GM04504 (cell line): ENCODE data around the gene PCNX4.

Experiments used
- DNase-seq: peaks from one replicate; pipeline ENCODE4 v3.0.0-alpha.2; 2012; ENCODE audit warnings: low read depth

PCNX4 gene

DNA sequence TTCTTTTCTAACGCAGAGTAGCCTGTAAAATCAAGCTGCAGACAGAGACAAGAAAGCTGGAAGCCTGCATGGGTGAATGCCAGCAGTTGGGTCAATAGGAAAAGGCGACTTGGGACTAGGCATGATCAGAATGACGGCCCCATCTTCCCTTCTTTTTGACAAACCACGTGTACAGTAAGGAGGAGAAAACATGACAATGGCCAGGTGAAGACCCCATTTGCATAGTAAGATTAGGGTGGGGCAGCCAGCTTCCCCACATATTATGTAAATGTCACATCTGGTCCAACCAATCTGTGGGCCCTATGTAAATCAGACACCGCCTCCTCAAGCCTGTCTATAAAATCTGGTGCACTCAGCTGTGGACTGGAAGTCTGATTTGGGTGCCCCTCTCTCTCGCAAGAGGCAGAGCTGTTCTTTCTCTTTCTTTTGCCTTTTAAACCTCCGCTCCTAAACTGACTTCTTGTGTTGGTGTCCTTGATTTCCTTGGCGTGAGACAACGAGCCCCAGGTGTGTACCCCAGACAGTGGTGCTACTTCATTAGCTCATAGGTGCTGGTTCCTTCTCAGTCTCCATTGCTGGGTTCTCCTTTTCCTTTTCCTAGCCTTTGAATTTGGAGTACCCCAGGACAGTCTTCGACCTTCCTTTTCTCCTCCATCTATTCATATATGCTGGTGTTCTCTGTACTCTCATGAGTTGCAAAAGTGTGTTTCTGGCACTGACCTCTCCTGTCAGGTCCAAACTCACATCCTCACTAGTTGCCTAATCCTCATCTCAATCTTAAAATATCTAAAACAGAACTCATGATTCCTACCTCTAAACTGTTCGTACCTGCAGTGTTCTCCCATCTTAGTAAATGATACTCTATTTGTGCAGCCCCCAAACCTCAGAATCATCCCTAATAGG lies 82.9 kb downstream of the PCNX4 start:
- no peak for DNase-seq

DNA sequence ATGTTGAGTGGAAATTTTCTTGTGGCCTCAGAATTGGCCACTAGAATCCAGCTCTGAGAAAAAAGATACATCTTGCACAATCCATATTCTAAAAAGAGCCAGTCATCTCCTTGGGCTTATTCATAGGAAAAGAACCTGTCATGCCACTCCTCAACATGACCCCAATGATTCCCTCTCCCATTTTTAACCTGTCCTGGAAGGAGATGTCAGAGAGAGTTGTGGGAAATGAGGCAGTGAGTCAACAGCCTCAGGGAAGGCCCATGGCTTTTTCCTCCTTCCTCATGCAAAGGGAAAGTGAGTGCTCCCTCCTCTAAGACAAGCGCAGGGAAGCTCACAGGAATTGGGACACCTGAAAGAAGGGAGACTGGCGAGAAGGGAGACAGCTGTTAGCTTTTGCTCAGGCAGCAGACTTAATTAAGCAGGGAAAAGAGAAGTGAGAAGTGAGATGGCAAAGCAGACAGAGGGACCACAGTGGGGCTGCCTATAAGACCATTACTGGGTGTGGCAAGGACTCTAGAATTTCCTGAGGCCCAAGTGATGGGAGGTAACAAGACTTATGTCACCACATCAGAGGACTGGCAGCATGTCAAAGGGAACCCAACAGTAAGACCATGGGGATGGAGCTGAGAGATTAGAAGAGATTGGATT lies 83.7 kb downstream of the PCNX4 start:
- DNase-seq = no peak

DNA sequence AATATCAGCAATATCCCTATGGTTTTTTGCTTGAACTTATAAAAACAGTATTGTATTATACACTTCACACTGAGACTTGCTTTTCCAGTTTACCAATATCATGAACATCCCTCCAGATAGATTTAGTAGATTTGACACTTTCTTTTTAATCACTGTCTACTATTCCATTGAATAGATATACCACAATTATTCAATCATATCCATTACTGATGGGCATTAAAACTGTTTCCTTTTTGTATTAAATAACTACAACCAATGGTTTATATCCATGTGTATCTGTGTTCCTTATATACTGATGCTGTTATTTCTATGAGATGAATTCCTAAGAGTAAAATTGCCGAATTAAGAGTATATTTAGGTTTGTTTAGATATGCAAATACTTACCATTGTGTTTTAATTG lies 86.4 kb downstream of the PCNX4 start:
- no peak for DNase-seq

DNA sequence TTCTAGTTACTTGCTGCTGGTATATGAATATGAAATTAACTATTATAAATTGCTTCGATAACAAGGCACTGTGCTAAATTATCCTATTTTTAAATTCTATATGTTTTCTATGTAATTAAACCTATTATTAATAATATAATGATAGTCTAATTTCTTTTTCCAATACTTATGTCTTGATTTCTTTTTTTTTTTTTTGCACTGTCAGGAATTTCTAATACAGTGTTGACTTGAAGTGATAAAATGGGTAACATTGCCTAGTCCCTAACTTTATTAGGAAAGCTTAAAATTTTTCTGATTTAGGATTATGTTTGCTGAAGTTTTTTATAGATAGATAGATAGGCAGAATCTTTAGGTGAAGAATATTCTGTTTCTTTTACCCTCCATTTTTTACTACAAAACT lies 87.1 kb downstream of the PCNX4 start:
- no peak for DNase-seq

DNA sequence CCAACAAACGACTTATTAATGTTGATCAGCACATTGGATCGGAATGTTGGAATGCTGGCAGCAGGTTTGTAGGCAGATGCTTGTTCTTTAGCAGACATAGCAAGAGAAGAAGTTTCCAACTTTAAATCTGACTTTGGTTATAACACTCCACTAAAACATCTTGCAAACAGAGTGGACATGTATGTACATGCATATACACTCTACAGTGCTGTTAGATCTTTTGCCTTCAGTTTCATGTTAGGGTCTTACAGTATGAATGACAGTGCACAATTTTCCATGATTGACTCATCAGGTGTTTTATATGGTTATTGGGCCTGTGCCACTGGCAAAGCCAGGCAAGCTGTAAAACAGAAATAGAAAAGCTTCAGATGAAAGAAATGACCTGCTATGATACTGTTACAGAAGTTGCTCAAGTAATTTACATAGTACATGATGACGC lies 87.7 kb downstream of the PCNX4 start:
- no peak for DNase-seq

DNA sequence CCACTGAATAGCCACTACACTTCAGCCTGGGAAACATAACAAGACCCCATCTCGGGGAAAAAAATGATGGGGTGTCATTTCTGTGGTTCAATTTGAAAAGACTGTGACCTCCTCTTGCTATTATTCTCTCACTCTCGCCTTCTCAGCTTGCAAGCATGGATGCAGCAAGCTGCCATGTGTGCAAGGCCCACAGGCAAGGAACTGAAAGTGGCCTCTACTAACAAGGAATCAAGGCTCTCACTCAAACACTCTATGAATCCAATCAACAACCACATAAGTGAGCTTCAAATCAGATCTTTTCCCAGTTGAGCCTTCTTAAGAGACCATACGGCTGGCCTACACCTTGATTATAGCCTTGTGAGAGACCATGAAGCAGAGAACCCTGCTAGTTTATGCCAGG lies 91.4 kb downstream of the PCNX4 start:
- DNase-seq = no peak

DNA sequence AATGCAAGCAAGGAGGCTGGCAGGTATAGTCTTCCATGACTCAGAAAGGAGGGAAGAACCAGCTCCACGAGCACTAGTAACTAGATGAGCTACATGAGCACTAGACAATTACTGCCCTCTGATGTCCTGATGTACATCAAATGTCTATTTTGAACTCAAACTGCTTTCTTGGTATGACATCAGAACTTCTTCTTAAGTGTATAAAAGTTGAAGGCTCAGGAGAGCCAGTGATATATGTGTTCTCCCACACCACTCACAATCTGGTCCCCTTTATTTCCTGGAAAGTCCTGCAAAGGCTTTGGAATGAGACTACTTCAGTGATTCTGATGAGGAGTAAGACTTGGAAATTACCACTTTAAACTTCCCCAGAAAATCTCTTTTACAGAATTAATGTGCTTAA lies 92.0 kb downstream of the PCNX4 start:
- no peak for DNase-seq

DNA sequence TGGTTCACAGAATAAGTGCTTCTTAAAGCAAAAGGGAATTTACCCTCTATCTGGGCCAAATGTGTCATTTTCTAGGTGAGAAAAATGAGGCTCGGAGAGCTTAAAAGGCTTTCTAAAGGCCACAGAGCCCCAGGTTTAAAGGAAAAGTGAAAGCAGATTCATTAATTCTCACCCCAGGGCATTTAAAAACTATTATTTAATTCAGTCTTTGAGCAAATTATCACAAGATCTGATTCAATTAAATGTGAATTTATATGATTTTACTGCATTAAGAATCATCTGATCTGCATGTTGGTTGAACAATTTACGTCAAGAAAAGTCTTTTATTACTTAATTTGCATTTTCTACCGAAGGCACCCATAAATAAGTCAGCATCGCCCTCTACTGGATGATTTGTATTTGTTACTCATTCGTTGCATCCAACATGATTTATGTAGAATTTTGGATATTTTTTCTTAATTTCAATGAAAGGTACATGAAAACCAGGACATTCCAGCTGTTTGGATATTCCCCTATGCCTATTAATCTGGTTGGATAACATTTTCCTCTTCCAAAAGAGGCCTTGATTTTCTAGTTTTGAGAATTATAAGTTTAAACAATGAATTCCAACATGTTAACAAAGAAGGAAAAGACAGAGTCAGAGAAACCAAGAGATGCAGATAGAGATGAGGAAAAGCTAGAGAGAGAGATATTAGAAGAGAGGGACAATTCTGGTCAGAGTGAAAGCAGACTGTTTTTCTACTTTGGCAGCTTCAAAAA lies 92.6 kb downstream of the PCNX4 start:
- no peak for DNase-seq

DNA sequence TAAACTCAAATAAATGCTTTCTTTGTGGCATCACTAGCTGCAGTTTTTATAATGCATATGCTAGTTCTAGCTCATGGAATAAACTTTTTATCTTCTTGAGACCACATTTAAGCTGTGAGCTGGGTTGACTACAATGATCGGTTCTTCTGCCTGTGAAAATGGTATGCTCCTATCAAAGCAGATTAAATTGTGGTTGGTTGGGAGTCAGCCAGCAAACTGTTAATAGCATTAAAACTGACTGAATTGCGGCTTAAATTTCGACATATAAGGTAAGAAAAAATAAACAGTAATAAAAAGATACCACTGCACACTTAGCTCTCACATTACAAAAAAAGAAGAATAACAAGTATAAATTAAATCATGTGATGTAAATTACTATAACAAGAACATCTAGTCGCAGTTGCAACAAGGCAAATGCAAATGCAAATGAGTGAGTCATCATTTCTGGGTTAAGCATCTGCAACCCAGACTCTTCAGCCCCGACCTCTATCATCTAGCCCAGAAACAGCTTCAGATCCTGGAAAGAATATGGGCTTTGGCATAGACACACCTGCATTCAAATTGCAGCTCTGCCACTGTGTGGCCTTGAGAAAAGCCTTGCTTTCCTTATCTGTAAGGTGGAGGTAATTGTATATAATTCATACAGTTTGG lies 93.3 kb downstream of the PCNX4 start:
- no peak for DNase-seq

DNA sequence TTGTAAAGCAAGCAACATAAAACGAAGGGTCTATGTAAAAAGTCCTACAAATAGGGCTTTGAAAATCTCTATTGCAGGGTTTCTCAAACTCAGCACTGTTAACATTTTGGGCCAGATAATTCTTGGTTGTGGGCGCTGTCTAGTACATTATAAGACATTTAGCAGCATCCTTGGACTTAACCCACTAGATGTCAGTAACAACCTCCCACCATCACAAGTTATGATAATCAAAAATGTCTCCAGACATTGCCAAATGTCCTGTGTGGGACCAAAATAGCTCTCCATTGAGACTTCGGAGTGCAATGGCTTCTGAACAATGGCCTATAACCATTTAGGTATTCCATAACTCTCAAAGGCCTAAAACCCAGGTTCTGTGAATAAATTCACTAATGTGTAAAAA lies 96.4 kb downstream of the PCNX4 start:
- no peak for DNase-seq

DNA sequence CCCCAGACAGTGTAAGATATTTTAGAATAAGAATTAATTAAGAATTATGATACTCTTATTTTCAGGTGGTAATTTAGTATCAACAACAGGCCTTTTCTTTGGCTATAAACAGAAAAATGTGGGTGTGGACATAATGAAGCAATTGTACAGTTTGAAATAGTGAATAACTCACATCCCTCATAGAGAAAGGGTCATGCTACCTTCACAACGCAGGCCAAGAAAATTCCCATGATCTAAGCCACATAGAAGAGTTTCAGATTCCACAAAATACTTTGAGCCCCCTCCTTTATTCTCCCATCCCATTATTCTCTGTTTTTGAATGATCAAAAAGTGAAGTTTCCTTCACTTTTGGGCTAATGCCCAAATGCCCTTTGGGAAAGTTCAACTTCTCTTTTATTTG lies 97.0 kb downstream of the PCNX4 start:
- no peak for DNase-seq

DNA sequence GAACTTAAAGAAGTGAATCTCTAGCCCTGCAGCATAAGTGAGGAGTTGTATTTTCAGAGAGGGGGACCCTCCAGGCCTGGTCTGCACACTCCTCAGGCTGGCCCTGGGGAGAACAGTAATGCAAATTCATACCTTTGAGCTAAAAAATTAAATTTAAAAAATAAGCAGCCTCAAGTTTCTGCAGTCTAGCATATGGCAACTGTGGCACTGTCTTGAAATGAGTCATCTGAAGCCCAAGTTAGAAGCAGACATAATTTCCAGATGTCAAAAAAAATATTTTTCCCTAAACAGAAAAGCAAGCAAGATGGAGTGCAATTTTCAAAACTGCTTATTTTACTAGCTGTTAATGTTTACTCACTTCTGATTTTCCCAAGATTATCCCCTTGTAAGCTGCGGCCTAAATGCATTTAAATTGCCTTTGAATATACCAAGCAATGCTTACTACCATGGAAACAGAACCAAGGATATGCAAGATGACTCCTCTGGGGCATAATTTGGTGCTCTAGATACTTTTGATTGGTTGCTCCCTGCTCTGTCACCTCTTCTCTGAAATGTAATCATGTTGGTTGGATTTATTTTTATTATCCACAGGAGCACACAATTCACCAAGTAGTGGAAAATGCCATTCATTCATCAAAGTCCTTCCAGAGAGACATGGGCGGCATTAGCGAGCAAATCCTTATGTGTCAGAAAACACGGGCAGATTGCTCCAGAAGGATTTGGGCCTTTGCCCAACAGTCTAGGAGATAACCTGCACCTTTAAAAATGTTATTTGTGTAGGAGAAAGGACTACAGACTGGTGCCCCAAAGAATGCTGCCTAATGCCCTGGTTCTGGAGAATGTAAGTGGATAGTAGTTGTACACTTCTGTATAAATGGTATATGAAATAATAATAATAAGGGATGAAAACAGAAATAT lies 98.5 kb downstream of the PCNX4 start:
- DNase-seq = no peak

DNA sequence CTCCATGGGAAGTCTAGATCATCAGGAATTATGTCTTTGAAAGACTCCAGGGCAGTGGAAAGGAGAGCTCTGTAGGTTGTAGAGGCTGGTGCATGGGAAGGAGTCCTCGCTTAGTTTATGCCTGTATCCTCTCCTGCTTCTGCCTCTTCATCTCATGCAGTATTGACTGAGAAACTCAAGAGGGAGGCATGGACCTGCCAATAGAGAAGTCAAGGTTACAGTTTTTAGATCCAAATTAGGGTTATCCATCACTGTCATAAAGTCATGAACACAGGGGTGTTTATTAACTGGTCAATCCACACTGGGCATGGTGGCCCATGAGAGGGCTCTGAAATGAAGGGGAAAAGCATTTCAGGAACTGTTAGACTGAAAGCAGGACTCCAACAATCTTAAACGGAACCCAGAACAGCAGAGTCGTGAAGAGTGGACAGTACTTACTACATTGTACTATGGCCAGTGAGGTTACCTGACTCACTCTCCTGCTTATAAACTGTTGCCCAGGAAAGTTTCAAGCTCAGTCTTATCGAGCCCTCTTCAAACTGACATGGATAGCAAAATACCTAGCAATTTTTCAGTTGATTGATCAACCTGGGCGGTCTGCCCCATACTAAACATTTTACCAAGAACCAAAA lies 103.6 kb downstream of the PCNX4 start:
- no peak for DNase-seq

DNA sequence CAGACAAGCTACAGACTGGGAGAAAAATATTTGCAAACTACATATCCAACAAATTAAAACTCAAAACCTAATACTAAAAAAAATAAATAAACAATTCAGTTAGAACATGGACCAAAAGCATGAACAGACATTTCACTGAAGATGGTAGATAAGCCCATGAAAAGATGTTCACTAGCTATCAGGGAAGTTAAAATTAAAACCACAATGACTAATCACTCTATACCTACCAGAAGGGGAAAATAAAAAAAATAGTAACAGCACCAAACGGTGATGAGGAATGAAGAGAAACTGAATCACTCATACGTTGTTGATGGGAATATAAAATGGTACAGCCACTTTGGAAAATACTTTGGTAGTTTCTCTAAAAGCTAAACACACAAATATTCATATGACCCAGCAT lies 104.6 kb downstream of the PCNX4 start:
- DNase-seq = no peak

DNA sequence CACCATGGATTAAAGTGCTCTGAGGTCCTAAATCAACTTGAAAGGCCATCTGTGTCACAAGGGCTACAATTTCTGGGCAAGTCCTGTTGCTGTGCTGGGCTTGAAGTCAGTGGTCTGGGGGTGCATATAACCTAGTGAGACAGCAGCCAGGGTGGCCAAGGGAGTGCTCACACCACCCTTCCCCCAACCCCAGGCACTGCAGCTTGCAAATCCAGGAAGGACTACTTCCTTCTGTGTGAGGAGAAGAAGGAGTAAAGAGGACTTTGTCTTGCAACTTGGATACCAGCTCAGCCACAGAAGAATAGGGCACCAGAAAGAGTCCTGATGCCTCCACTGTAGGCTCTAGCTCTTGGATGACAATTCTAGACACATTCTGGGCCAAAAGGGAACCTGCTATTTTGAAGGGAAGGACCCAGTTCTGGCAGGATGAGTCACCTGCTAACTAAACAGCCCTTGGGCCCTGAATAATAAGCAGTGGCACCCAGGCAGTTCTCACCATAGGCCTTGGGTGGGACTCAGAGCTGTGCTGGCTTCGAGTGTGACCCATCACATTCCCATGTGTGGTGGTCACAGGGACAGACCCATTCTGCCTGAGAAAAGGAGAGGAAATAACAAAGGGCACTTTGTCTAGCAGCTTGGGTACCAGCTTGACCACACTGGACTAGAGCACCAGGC lies 106.0 kb downstream of the PCNX4 start:
- DNase-seq = no peak

DNA sequence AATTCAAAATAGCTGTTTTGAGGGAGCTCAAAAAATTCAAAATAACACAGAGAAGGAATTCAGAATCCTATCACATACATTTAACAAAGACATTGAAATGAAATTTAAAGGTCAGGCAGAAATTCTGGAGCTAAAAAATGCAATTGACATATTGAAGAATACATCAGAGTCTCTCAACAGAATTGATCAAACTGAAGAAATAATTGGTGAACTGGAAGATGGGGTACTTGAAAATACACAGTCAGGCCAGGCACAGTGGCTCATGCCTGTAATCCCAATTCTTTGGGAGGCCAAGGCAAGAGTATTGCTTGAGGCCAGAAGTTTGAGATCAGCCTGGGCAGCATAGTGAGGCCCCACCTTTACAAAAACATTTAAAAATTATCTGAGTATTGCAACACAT lies 107.6 kb downstream of the PCNX4 start:
- no peak for DNase-seq

DNA sequence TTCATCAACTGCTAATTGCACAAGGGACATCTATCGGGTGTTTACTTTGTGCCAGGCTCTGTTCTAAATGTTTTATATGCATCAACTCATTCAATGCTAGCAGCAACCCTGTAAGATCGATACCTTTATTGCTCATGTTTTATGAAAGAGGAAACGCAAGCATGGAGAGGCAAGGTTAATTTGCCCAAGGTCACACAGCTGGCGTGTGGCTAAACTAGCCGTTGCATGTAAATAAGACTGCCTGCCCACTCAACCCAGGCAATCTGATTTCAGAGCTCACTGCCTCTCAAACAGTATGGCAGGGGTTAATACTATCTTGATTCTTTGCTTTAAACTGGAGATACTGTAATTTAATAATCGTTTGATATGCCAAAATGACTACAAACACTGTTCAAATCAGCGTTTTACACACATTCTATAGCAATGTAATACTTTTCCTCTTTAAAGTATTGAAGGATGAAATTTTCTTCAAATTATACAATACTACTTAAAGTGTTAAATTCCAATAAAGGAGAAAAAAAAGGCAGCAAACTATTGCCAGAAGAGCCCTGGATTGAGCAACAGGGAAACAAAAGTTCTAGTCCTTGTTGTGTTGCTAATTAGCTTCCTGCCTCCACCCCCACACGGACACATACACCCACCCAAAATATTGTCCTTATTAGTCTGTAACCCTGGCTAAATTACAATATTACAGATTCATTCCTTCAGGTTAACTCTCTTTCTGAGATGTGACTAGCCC lies 112.5 kb downstream of the PCNX4 start:
- DNase-seq = no peak

DNA sequence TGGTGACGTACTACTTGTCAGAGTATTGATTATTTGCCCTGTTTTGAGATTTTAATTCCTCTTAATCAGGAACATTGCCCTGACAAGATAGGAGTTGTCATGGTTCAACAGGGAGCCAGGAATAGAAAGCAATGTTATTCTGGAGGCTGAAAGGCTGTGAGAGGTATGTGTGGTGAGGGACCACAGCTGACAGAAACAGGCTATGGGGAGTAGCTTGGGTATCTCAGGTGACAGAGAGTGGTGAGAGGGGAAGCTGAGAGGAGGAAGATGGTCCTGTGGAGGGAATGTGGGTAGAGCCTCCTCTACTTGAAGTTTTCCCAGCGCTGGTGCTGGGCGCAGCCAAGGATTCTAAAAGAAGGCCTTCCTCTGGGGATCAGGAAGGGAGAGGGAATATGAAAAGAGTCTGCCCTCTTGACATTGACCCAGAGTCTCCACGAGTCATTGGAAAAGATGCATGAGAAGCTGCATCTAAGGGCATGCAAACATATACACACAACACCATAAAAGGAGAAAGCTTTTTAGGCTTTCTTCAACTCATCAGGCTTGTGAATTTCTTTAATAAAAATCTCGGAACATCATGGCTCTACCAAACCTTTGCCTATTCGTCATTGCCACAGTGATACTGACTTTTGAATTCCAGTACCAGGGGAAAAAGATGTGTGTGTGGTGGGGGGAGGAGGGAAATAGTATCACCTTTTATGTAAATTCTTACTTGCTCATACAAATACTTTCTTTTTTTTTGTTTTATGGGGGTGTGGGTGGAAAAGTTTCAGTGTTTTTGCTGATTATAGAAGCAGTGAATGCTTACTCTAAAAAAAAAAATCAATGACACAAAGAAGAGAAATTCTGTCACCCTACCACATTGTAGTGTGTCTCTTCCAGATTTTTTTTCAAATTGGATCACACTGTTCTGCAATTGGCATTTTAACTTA lies 113.4 kb downstream of the PCNX4 start:
- DNase-seq = no peak
